ENCODE data around the gene USP8. TPM values are rescaled to one million over a fixed set of nuclear protein-coding genes. Genes with fewer than 3 reads are reported as not detected.
"Not testable (repeated sequence)": the region's sequence is repeated elsewhere in the genome, so short reads cannot be mapped to it uniquely, and the experiment has no call there.

The USP8 gene
- total RNA-seq: 74.6 TPM
- long read RNA-seq, full-length matches to known transcripts: 17 of 74 reads
- long read RNA-seq, partial matches to known transcripts: 34 of 74 reads
- long read RNA-seq, other reads (novel, unspliced or antisense): 23 of 74 reads

DNA sequence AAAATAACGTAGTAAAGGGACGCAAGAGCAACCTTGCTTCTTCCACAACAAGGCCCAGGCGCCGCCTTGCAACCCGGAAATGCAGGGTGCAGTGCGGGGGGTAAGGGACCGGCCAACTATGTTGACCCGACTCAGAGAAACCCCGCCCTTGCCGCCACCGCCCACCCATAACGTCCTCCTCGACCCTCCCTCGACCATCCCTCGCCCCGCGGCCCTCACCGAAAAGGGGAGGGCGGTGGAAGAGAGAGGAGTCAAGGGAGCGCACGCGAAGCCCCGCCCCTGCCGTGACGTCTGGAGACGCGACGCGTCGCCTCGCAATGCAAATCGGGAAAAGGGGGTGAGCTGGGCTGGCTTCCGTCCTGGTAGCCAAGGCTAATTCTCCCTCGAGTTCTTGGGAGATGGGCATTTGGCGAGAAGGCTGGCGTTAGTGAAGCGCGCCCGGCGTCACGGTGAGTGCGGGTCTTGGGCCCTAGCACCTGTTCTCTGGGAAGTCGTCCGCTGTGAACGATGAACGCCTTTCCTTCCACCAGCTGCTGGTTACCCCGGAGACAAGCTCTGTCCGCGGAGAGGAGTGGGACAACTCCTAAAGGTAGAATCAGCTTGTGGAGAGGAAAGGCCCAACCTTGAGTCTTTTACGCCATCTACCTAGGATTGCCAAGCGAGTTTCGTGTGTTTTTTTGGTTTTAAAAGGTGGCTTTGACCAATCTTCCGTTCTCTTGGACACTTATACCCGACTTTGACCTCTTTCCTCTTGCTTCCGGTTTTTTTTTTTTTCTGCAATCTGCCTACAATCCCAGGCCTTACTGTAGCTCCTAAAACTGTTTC lies at the start of gene USP8:
TSS of gene USP8 (plus strand) at position 340 of the 825 bp plus-strand sequence. CDS start 14,669 bp downstream, outside the sequence.
- no peaks in the 10 kb centered on the region for H3K27me3 ChIP-seq (ENCODE audit: low read depth)
- H3K4me1 ChIP-seq: peaks cover 16% of the 10 kb centered on the region
- TF ChIP-seq CTCF (IDR thresholded peaks at IDR 0.05): no peak
- no peaks in the 10 kb centered on the region for H3K9me3 ChIP-seq
- peak; percentile 99 to 100 for ATAC-seq
- intact Hi-C loops (cut with DNase I): no loop called here
- peak; percentile 98 for DNase-seq
- no peaks in the 10 kb centered on the region for H3K36me3 ChIP-seq
- H3K4me3 ChIP-seq: peak within 1 kb of the TSS; percentile 91
- H3K27ac ChIP-seq: peak within 1 kb of the TSS; percentile 93

GRCh38 chr15:50377867-50378751 lies 46.1 kb upstream of the USP8 start:
- ATAC-seq (peak; percentile 88 to 95), DNase-seq (no peak)
- intact Hi-C loops (cut with DNase I): no loop called here
- Histone ChIP-seq H3K4me3 (no peak overlapping the region), H3K9me3 (no peaks in the 10 kb centered on the region), H3K27me3 (ENCODE audit: low read depth) (no peaks in the 10 kb centered on the region), H3K27ac (peak overlapping the region; percentile 24), H3K36me3 (no peaks in the 10 kb centered on the region), H3K4me1 (no peaks in the 10 kb centered on the region)
- TF ChIP-seq CTCF (IDR thresholded peaks at IDR 0.05): no peak

DNA sequence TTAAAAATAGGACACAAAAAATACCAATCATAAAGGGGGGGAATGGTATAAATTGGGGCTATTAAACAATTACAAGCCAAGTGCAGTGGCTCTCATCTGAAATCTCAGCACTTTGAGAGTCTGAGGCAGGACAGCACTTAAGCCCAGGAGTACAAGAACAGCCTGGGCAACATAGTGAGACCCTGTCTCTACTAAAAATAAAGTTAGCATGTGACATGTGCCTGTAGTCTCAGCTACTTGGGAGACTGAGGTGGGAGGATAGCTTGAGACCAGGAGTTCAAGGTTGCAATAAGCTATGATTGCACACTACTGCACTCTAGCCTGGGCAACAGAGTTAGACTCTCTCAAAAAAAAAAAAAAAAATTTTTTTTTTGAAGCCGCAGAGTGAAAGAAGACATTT lies 45.4 kb upstream of the USP8 start:
- Histone ChIP-seq H3K36me3 (no peaks in the 10 kb centered on the region), H3K27ac (peak overlapping the region; percentile 24), H3K27me3 (ENCODE audit: low read depth) (no peaks in the 10 kb centered on the region), H3K4me3 (no peak overlapping the region), H3K9me3 (no peaks in the 10 kb centered on the region), H3K4me1 (no peaks in the 10 kb centered on the region)
- DNase-seq (no peak), ATAC-seq (peak; percentile 49 to 50)
- TF ChIP-seq CTCF (IDR thresholded peaks at IDR 0.05): no peak
- intact Hi-C loops (cut with DNase I): no loop called here

GRCh38 chr15:50379413-50379812 lies 44.8 kb upstream of the USP8 start:
- H3K4me1 ChIP-seq; H3K27ac ChIP-seq; H3K9me3 ChIP-seq; H3K36me3 ChIP-seq; ATAC-seq; H3K27me3 ChIP-seq (ENCODE audit: low read depth); DNase-seq; H3K4me3 ChIP-seq; intact Hi-C loops (cut with DNase I): not testable (repeated sequence)

DNA sequence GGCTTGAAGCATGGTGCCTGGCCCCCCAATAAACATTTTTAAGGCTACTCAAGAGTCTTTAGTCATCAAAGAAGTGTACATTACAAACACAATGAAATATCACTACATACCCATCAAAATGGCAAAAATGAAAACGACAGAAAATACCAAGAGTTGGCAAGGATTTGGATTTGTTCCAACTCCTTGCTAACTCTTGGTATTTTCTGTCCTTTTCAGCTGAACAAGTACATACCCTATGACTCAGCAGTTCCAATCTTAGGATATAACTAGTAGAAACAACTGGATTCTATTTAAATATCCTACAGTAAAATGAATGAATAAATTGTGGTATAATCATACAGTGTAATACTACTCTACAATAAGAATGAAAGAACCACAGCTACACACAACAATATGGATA lies 44.1 kb upstream of the USP8 start:
- Histone ChIP-seq H3K27ac (no peak overlapping the region), H3K9me3 (no peaks in the 10 kb centered on the region), H3K4me3 (no peak overlapping the region), H3K4me1 (no peaks in the 10 kb centered on the region), H3K27me3 (ENCODE audit: low read depth) (no peaks in the 10 kb centered on the region), H3K36me3 (no peaks in the 10 kb centered on the region)
- TF ChIP-seq CTCF (IDR thresholded peaks at IDR 0.05): no peak
- DNase-seq (no peak), ATAC-seq (no peak)
- intact Hi-C loops (cut with DNase I): no loop called here

Data from lower lobe of right lung (tissue), 2 donors.